ENCODE measurements around the gene TYW1B. TPM values are rescaled to one million over a fixed set of nuclear protein-coding genes. Genes with fewer than 3 reads are reported as not detected.
"Not testable (repeated sequence)": the region's sequence is repeated elsewhere in the genome, so short reads cannot be mapped to it uniquely, and the experiment has no call there.

TYW1B gene
- total RNA-seq, 4 donors from 2014 or later, result 1.7 to 4.5 (median 3.2) TPM

DNA sequence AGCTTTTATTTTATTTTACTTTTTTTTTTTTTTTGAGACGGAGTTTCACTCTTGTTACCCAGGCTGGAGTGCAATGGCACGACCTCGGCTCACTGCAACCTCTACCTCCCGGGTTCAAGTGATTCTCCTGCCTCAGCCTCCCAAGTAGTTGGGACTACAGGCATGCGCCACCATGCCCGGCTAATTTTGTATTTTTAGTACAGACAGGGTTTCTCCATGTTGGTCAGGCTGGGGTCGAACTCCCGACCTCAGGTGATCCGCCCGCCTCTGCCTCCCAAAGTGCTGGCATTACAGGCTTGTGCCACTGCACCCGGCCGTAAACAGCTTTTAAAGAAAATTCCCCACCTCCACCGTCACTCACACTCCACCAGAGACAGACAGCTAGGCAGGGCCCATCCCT lies 19.5 kb downstream of the TYW1B start:
- 89% methylated on average over 3 to 11 of the region's 13 CpGs for WGBS, 2 donors (ENCODE audit: low coverage in 1 of 2)

DNA sequence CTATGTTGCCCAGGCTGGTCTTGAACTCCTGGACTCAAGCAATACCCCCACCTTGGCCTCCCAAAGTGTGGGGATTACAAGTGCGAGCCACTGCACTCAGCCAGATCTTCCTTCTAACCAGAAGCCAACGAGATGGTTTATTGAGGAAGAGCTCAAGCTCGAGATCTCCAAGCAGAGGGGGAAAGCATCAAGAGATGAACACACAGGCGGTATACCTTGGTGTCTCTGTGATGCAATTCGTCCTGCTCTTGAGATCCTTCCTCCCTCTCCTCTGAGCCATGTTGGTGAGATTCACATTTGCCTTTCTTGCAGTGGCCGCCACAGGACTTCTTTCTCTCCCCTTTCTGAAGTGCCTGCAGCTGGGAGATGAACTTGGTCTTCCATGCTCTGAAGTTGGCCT lies 21.1 kb downstream of the TYW1B start:
- not testable (repeated sequence) for H3K4me3 ChIP-seq, ATAC-seq, H3K27ac ChIP-seq, H3K27me3 ChIP-seq, H3K4me1 ChIP-seq, H3K9me3 ChIP-seq
- peaks cover 0 to 63% of the 10 kb centered on the region in 2 donors for H3K36me3 ChIP-seq
- 69 to 90% methylated on average over 3 to 6 of the region's 6 CpGs for WGBS, 2 donors (ENCODE audit: low coverage in 1 of 2)

More for the DNA sequence above, 19.5 kb downstream of the TYW1B start:
- H3K4me1 ChIP-seq, H3K27ac ChIP-seq, H3K27me3 ChIP-seq, H3K4me3 ChIP-seq, ATAC-seq, H3K9me3 ChIP-seq: not testable (repeated sequence)
- H3K36me3 ChIP-seq, result peaks cover 0 to 75% of the 10 kb centered on the region in 2 donors

DNA sequence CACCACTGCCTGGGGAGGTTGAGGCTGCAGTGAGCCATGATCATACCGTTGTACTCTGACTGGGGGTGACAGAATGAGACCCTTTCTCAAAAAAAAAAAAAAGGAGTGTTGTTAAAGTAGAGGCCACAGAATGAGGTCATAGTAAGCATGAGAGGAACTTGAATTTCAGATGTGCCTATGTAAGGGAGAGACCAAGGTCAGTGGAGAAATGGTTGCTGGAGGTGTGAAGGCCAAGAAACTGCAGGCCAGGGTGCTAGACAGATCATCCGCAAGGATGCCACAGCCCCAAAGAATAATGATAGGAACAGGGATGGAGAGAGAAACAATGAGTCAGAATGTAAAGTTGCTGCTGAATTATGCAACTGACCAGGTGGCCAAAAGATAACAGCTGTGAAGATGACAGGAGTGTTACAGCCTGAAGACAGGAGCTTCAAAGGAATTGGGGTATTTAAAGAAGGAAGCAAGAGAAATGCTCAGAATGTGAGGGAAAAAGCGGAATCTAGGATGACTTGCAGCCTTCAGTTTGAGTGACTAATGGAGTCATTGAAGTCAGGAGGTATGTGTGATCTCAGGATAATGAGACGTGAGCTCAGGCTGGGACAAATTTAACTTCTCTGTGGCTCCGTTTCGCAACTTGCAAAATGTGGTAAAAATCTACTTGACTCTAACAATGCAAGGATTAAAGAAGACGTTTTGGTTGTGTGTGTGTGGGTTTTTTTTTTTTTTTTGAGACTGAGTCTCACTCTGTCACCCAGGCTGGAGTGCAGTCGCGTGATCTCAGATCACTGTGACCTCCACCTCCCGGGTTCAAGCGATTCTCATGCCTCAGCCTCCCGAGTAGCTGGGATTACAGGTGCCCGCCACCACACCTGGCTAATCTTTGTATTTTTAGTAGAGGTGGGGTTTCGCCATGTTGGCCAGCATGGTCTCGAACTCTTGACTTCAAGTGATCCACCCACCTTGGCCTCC lies 22.2 kb downstream of the TYW1B start:
- H3K9me3 ChIP-seq, result no peaks in the 10 kb centered on the region
- peaks cover 0 to 68% of the 10 kb centered on the region in 2 donors for H3K36me3 ChIP-seq
- no peak for ATAC-seq
- no peak overlapping the region for H3K4me3 ChIP-seq
- no peak overlapping the region for H3K27ac ChIP-seq
- H3K27me3 ChIP-seq, result no peaks in the 10 kb centered on the region
- 89 to 93% methylated on average over 13 to 14 of the region's 15 CpGs for WGBS, 2 donors (ENCODE audit: low coverage in 1 of 2)
- TF ChIP-seq, protein P1, sequence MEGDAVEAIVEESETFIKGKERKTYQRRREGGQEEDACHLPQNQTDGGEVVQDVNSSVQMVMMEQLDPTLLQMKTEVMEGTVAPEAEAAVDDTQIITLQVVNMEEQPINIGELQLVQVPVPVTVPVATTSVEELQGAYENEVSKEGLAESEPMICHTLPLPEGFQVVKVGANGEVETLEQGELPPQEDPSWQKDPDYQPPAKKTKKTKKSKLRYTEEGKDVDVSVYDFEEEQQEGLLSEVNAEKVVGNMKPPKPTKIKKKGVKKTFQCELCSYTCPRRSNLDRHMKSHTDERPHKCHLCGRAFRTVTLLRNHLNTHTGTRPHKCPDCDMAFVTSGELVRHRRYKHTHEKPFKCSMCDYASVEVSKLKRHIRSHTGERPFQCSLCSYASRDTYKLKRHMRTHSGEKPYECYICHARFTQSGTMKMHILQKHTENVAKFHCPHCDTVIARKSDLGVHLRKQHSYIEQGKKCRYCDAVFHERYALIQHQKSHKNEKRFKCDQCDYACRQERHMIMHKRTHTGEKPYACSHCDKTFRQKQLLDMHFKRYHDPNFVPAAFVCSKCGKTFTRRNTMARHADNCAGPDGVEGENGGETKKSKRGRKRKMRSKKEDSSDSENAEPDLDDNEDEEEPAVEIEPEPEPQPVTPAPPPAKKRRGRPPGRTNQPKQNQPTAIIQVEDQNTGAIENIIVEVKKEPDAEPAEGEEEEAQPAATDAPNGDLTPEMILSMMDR (IDR thresholded peaks at IDR 0.05), result no peak
- no peak for TF ChIP-seq POLR2AphosphoS5 (IDR thresholded peaks at IDR 0.05)
- no peak for TF ChIP-seq POLR2A (IDR thresholded peaks at IDR 0.05)
- no peak for TF ChIP-seq EP300 (IDR thresholded peaks at IDR 0.05)
- H3K4me1 ChIP-seq, result no peaks in the 10 kb centered on the region

DNA sequence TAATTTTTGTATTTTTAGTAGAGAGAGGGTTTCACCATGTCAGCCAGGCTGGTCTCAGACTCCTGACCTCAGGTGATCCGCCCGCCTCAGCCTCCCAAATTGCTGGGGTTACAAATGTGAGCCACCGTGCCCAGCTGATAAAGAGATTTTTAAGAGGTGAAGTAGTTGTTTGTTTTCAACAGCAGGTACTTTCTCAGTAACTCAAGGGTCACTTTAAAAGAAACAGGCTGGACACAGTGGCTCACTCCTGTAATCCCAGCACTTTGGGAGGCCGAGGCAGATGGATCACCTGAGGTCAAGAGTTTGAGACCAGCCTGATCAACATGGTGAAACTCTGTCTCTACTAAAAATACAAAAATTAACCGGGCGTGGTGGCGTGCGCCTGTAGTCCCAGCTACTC lies 24.2 kb downstream of the TYW1B start:
- not testable (repeated sequence) for H3K27me3 ChIP-seq, ATAC-seq, H3K4me3 ChIP-seq, H3K27ac ChIP-seq, H3K9me3 ChIP-seq, H3K4me1 ChIP-seq
- peaks cover 0 to 51% of the 10 kb centered on the region in 2 donors for H3K36me3 ChIP-seq
- 81 to 89% methylated on average over 3 to 4 of the region's 8 CpGs for WGBS, 2 donors (ENCODE audit: low coverage in 1 of 2)

DNA sequence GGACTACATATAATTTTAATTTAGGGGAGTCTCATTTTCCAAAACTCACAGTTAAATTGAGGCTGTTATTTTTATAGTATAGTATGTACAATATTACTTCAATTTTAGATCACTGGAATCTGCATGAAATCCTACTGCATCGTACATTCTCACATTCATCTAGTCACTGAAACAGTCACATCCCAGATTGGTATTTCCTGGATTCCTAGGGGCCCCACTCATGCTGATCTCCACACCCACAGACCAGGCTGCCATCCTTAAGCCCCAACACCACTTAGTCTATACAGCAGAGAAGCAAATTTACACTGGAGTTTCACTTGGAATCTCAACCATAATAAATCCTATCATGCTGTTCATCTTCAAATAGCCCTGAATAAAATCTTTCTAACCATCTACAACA lies 26.4 kb downstream of the TYW1B start:
- peaks cover 0 to 45% of the 10 kb centered on the region in 2 donors for H3K36me3 ChIP-seq
- H3K4me3 ChIP-seq, H3K27me3 ChIP-seq, ATAC-seq, H3K4me1 ChIP-seq, H3K9me3 ChIP-seq, H3K27ac ChIP-seq: not testable (repeated sequence)
- WGBS, 2 donors (ENCODE audit: low coverage in 1 of 2), result 0 to 20% methylated on average over 1 of the region's 1 CpG

DNA sequence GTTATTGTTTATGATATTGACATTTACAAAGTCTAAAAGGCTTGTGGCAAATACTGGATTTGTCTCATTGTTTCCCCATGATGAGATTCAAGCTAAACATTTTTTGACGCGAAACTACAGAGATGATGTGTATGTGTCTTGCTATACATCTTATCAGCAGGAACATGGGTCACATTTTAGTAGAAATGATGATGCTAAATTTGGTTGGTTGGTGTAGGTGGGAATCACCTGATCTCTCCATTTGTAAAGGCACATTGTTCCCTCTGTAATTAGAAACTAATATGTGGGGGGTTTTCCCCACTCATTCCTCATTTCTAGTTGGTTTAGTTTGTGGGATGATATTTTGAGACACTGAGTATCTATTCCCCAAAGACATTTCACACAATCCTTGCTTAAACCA lies 32.6 kb downstream of the TYW1B start:
- H3K4me1 ChIP-seq, H3K27ac ChIP-seq, H3K27me3 ChIP-seq, H3K4me3 ChIP-seq, ATAC-seq, H3K9me3 ChIP-seq: not testable (repeated sequence)
- 100% methylated on average over 2 of the region's 2 CpGs; no CpG with 5 or more reads in 1 of the 2 donors for WGBS, 2 donors (ENCODE audit: low coverage in 1 of 2)
- peaks cover 0 to 20% of the 10 kb centered on the region in 2 donors for H3K36me3 ChIP-seq

DNA sequence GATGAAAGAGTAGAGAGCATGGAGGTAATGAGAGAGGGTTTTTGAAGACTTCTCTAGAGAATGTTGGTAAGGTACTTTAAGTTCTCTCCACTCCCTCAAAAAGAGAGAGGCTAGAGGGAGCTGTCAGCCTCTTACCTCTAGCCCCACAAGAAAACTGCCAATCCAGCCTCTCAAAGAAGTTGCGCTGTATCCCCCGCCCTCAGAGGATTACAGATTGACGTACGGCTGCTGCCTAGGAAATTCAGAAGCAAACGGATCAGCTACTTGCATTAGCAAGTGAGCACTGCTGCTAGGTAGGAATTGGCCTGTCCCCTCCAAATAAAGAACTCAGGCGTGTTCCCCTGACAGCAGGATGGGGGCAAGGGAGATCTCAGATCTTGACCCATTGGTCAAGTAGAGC lies 34.2 kb downstream of the TYW1B start:
- TF ChIP-seq EP300 (IDR thresholded peaks at IDR 0.05), result no peak
- no peaks in the 10 kb centered on the region for H3K4me1 ChIP-seq
- WGBS, 2 donors (ENCODE audit: low coverage in 1 of 2), result 92% methylated on average over 2 of the region's 6 CpGs; no CpG with 5 or more reads in 1 of the 2 donors

DNA sequence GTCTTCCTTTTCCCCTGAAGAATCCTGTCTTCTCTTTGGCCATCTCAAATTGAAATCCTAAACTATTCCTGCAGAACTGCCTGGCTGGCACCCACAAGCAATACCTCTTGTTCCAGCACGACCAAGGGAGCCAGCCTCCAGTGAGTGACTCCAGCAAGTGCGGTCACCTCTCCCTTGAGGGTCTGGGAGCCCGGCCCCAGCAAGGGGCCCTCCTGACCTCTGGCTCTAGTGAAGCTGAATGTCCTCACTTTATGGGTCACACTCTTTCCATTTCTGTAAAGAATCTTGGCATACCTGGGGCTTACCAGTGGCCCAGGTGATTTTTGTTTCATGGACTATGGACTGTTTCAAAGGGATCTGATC lies 37.3 kb downstream of the TYW1B start:
- peaks cover 0 to 12% of the 10 kb centered on the region in 2 donors for H3K36me3 ChIP-seq
- WGBS, 2 donors (ENCODE audit: low coverage in 1 of 2), result 60% methylated on average over 1 of the region's 3 CpGs; no CpG with 5 or more reads in 1 of the 2 donors
- H3K4me1 ChIP-seq, H3K9me3 ChIP-seq, H3K4me3 ChIP-seq, ATAC-seq, H3K27ac ChIP-seq, H3K27me3 ChIP-seq: not testable (repeated sequence)

More for the DNA sequence above, 34.2 kb downstream of the TYW1B start:
- Histone ChIP-seq H3K4me3 (no peak overlapping the region), H3K9me3 (no peaks in the 10 kb centered on the region), H3K27ac (no peak overlapping the region), H3K36me3 (peaks cover 0 to 20% of the 10 kb centered on the region in 2 donors), H3K27me3 (no peaks in the 10 kb centered on the region)
- ATAC-seq, result no peak

DNA sequence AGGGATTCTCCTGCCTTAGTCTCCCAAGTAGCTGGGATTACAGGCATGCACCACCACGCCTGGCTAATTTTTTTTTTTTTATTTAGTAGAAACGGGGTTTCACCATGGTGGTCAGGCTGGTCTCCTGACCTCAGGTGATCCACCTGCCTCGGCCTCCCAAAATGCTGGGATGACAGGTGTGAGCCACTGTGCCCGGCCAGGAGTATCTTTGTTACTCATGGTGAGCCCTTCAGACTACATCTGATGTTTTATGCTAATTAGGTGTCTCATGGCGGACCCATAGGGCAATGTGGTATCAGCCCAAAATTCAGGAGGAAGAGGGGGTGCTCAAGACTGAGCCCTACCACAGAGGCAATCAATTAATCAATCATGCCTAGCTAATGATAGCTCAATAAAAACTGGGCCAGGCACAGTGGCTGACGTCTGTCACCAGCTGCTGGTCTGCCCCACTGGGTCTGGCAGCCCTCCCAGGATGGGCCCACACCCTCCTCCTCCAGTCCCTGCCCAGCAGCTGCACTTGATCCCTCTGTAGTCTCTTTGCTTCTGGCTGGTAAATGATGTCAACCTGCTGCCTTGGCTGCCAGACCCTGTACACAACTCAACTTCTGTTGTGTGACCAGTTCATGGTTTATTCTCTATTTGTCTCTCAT lies 37.8 kb downstream of the TYW1B start:
- not testable (repeated sequence) for ATAC-seq, H3K27ac ChIP-seq, H3K27me3 ChIP-seq, H3K4me1 ChIP-seq, H3K9me3 ChIP-seq, H3K4me3 ChIP-seq
- H3K36me3 ChIP-seq, result peaks cover 0 to 12% of the 10 kb centered on the region in 2 donors
- 48% methylated on average over 2 of the region's 6 CpGs; no CpG with 5 or more reads in 1 of the 2 donors for WGBS, 2 donors (ENCODE audit: low coverage in 1 of 2)

Data from gastroesophageal sphincter (tissue), 4 donors.